Measurements from ENCODE around the gene MTIF3. TPM values are rescaled to one million over a fixed set of nuclear protein-coding genes. Genes with fewer than 3 reads are reported as not detected.
A peak's percentile ranks its signal among the peaks of the same experiment; 100 is the strongest.

The MTIF3 gene
- total RNA-seq, 1 donor from 2014 or later = 28.8 TPM

- intact Hi-C loops (cut with micrococcal nuclease) = no loop called here
- Mint-ChIP-seq H3K9me3 (no peaks in the 10 kb centered on the region), H3K36me3 (ENCODE audit: low read depth) (no peaks in the 10 kb centered on the region), H3K27me3 (peaks cover 2% of the 10 kb centered on the region), H3K4me1 (peaks cover 9% of the 10 kb centered on the region), H3K4me3 (no peak overlapping the region), H3K27ac (no peak overlapping the region)
- no peak for DNase-seq
Observed at GRCh38 chr13:27472941-27473340, 22.6 kb upstream of the MTIF3 start.

GRCh38 chr13:27472441-27472840, 22.1 kb upstream of the MTIF3 start:
- intact Hi-C loops (cut with micrococcal nuclease) = no loop called here

GRCh38 chr13:27470075-27470820, 19.9 kb upstream of the MTIF3 start:
- Mint-ChIP-seq H3K27me3 (peaks cover 4% of the 10 kb centered on the region), H3K9me3 (no peaks in the 10 kb centered on the region), H3K27ac (no peak overlapping the region), H3K36me3 (ENCODE audit: low read depth) (no peaks in the 10 kb centered on the region), H3K4me3 (no peak overlapping the region), H3K4me1 (peaks cover 2% of the 10 kb centered on the region)
- intact Hi-C loops (cut with micrococcal nuclease) = no loop called here
- DNase-seq = no peak

More at GRCh38 chr13:27472441-27472840, 22.1 kb upstream of the MTIF3 start:
- H3K4me3 Mint-ChIP-seq = no peak overlapping the region
- no peak overlapping the region for H3K27ac Mint-ChIP-seq
- H3K27me3 Mint-ChIP-seq = peaks cover 2% of the 10 kb centered on the region
- H3K9me3 Mint-ChIP-seq = no peaks in the 10 kb centered on the region
- H3K36me3 Mint-ChIP-seq (ENCODE audit: low read depth) = no peaks in the 10 kb centered on the region
- peaks cover 8% of the 10 kb centered on the region for H3K4me1 Mint-ChIP-seq
- DNase-seq = no peak

- no peak for DNase-seq
- no peak overlapping the region for H3K4me3 Mint-ChIP-seq
- H3K27ac Mint-ChIP-seq = no peak overlapping the region
- H3K36me3 Mint-ChIP-seq (ENCODE audit: low read depth) = no peaks in the 10 kb centered on the region
- no peaks in the 10 kb centered on the region for H3K9me3 Mint-ChIP-seq
- intact Hi-C loops (cut with micrococcal nuclease) = no loop called here
- H3K27me3 Mint-ChIP-seq = peaks cover 4% of the 10 kb centered on the region
- no peaks in the 10 kb centered on the region for H3K4me1 Mint-ChIP-seq
Observed at GRCh38 chr13:27466513-27466912, 16.1 kb upstream of the MTIF3 start.

- H3K27ac Mint-ChIP-seq = no peak overlapping the region
- DNase-seq = no peak
- intact Hi-C loops (cut with micrococcal nuclease) = no loop called here
- no peaks in the 10 kb centered on the region for H3K36me3 Mint-ChIP-seq (ENCODE audit: low read depth)
- no peaks in the 10 kb centered on the region for H3K4me1 Mint-ChIP-seq
- H3K9me3 Mint-ChIP-seq = no peaks in the 10 kb centered on the region
- peaks cover 4% of the 10 kb centered on the region for H3K27me3 Mint-ChIP-seq
- H3K4me3 Mint-ChIP-seq = no peak overlapping the region
Observed at GRCh38 chr13:27465611-27466010, 15.2 kb upstream of the MTIF3 start.

- no peak overlapping the region for H3K4me3 Mint-ChIP-seq
- H3K9me3 Mint-ChIP-seq = no peaks in the 10 kb centered on the region
- no peaks in the 10 kb centered on the region for H3K4me1 Mint-ChIP-seq
- no peak for DNase-seq
- intact Hi-C loops (cut with micrococcal nuclease) = no loop called here
- H3K27ac Mint-ChIP-seq = no peak overlapping the region
- no peaks in the 10 kb centered on the region for H3K36me3 Mint-ChIP-seq (ENCODE audit: low read depth)
- H3K27me3 Mint-ChIP-seq = peaks cover 2% of the 10 kb centered on the region
Observed at GRCh38 chr13:27463500-27463899, 13.1 kb upstream of the MTIF3 start.

- Mint-ChIP-seq H3K27me3 (peaks cover 2% of the 10 kb centered on the region), H3K36me3 (ENCODE audit: low read depth) (no peaks in the 10 kb centered on the region), H3K9me3 (no peaks in the 10 kb centered on the region), H3K4me3 (no peak overlapping the region), H3K4me1 (no peaks in the 10 kb centered on the region), H3K27ac (no peak overlapping the region)
- DNase-seq = no peak
- intact Hi-C loops (cut with micrococcal nuclease) = no loop called here
Observed at GRCh38 chr13:27461940-27462584, 11.7 kb upstream of the MTIF3 start.

GRCh38 chr13:27455331-27455855, 5.0 kb upstream of the MTIF3 start:
- Mint-ChIP-seq H3K27ac (peak overlapping the region; percentile 95), H3K27me3 (no peaks in the 10 kb centered on the region), H3K9me3 (no peaks in the 10 kb centered on the region), H3K4me3 (peak overlapping the region; percentile 88), H3K36me3 (ENCODE audit: low read depth) (no peaks in the 10 kb centered on the region), H3K4me1 (peaks cover 15% of the 10 kb centered on the region)
- intact Hi-C loops (cut with micrococcal nuclease) = loop anchor here (10.0 kb wide), 1 partner anchor 281 kb away; the partner anchor contains the start of gene USP12
- peak; percentile 77 for DNase-seq

- Mint-ChIP-seq H3K36me3 (ENCODE audit: low read depth) (peaks cover 8% of the 10 kb centered on the region), H3K4me1 (peaks cover 41% of the 10 kb centered on the region), H3K27me3 (no peaks in the 10 kb centered on the region), H3K9me3 (no peaks in the 10 kb centered on the region), H3K4me3 (peak overlapping the region; percentile 88), H3K27ac (peak overlapping the region; percentile 96)
- intact Hi-C loops (cut with micrococcal nuclease) = loop anchor here (1.0 to 10.0 kb wide), 6 partner anchors 25 to 688 kb away; partner anchors contain the start of genes POLR1D, RPL21 and USP12
- DNase-seq = peak; percentile 81
Observed at GRCh38 chr13:27450921-27451471, 632 bp upstream of the MTIF3 start.

- intact Hi-C loops (cut with micrococcal nuclease) = no loop called here
- H3K4me1 Mint-ChIP-seq = peaks cover 43% of the 10 kb centered on the region
Observed at GRCh38 chr13:27449081-27449603, 1.2 kb downstream of the MTIF3 start.

GRCh38 chr13:27448308-27448707, 2.1 kb downstream of the MTIF3 start:
- Mint-ChIP-seq H3K9me3 (no peaks in the 10 kb centered on the region), H3K4me1 (peaks cover 43% of the 10 kb centered on the region), H3K36me3 (ENCODE audit: low read depth) (peaks cover 17% of the 10 kb centered on the region), H3K27ac (peak overlapping the region; percentile 2), H3K27me3 (no peaks in the 10 kb centered on the region), H3K4me3 (peak overlapping the region; percentile 2)
- DNase-seq = no peak
- intact Hi-C loops (cut with micrococcal nuclease) = no loop called here

More at GRCh38 chr13:27449081-27449603, 1.2 kb downstream of the MTIF3 start:
- H3K27me3 Mint-ChIP-seq = no peaks in the 10 kb centered on the region
- DNase-seq = peak; percentile 63
- H3K9me3 Mint-ChIP-seq = no peaks in the 10 kb centered on the region
- H3K27ac Mint-ChIP-seq = peak overlapping the region; percentile 96
- H3K36me3 Mint-ChIP-seq (ENCODE audit: low read depth) = peaks cover 17% of the 10 kb centered on the region
- peak overlapping the region; percentile 88 for H3K4me3 Mint-ChIP-seq

GRCh38 chr13:27446986-27447583, 3.3 kb downstream of the MTIF3 start:
- Mint-ChIP-seq H3K4me1 (peaks cover 48% of the 10 kb centered on the region), H3K27ac (peak overlapping the region; percentile 83), H3K27me3 (no peaks in the 10 kb centered on the region), H3K4me3 (peak overlapping the region; percentile 73), H3K9me3 (no peaks in the 10 kb centered on the region), H3K36me3 (ENCODE audit: low read depth) (peaks cover 23% of the 10 kb centered on the region)
- DNase-seq = peak; percentile 79
- intact Hi-C loops (cut with micrococcal nuclease) = no loop called here

- intact Hi-C loops (cut with micrococcal nuclease) = no loop called here
Observed at GRCh38 chr13:27442797-27443196, 7.6 kb downstream of the MTIF3 start.

More at GRCh38 chr13:27442797-27443196, 7.6 kb downstream of the MTIF3 start:
- Mint-ChIP-seq H3K36me3 (ENCODE audit: low read depth) (peaks cover 44% of the 10 kb centered on the region), H3K27ac (peak overlapping the region; percentile 18), H3K27me3 (no peaks in the 10 kb centered on the region), H3K4me3 (peak overlapping the region; percentile 57), H3K9me3 (no peaks in the 10 kb centered on the region), H3K4me1 (peaks cover 50% of the 10 kb centered on the region)
- DNase-seq = peak; percentile 54
